GM03348 (cell line): ENCODE results near the gene TMSB4X.
"Not testable (repeated sequence)": the region's sequence is repeated elsewhere in the genome, so short reads cannot be mapped to it uniquely, and the experiment has no call there.

ENCODE experiments used
- DNase-seq: peaks from one replicate; pipeline ENCODE4 v3.0.0; 2012; ENCODE audit warnings: low spot score

The TMSB4X gene

DNA sequence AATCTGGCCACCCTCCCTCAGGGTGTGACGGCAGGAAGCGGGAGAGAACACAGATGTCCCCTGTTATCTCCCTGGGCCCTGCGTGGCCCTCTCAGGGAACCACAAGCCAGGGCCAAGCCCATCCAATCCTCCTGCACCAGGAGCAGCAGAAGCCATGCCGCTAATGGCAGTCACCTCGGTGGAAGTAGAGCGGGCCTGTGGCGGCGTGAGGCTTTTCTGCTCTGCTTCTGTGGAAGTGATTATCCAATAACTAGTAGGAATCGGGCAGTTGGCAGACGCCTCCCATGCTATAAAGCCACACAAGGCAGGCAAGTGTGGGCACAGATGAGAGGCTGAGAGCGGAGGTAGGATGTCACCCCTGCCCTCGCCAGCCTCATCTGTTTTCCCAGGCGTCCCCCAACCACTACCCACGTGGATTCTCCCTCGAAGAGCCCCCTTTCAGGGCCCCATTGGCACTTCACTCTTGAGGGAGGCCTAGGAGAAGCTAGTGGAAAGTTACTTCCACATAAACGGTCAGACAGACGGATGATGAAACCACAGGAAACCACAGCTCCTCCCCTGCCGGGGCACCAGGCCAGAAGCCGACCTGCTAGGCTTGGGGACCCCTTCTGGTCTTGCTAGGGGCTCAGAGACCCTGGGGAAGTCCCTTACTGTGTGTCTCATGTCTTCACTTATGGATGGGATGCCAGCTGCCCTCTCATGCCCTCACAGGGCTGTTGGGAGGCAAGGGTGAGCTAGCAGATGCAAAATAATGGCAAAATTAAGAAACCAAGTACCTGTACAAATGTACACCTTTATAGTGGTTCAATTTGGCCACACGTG, 18.8 kb upstream of the TMSB4X start:
- DNase-seq, result peak; percentile 71

DNA sequence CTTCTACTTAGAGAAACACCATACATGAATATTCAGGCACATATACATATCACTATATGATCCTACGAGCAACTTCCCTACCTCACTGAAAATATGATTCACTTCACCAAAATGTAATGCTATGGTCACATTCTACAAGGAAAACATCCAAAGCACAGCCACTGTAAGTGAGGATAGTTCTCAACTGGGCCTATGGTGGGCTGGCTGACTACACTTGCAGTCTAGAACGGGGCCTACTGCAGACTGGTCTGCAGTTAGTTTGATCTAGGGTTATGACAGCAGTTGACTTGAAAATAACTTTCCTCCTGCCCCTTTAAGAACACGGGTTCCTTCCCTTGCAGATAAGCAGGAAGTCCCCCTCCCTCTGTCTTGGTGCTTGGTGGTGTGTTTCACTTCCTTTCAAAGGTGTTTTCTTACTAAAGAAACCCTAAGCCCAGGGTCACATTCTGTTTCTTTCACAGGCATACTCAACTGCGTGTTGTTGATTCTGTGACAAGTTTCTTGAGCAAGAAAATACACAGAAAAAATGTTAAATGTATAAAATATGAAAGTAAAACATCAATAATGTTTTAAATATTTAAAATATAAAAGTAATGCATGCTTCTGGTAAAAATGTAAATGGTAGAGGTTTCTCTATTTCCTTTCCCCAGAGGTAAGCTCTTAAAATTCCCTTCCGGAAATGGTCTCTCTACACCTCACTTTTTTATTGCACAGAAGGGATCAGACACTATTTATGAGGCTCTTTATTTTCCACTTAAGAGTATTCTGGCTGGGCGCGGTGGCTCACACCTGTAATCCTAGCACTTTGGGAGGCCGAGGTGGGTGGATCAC, 18.0 kb upstream of the TMSB4X start:
- no peak for DNase-seq

DNA sequence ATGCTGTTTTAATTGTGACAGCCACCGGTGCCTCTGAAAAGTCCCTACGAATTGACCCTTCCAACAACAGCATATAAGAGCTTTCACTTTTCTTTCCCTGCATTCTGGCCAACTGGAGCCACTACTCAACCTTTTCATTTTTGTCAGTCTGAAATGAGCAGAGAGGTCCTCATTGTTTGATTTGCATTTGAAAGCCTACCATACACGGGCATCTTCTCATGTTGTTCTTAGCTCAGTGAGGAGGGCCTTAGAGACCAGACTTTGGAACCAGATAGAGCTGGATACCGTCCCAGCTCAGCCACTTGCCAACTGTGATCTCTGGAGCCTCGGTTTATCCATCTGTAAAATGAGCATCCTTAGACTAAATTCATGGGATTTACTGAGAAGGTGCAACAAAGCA, 16.9 kb upstream of the TMSB4X start:
- DNase-seq, result no peak

DNA sequence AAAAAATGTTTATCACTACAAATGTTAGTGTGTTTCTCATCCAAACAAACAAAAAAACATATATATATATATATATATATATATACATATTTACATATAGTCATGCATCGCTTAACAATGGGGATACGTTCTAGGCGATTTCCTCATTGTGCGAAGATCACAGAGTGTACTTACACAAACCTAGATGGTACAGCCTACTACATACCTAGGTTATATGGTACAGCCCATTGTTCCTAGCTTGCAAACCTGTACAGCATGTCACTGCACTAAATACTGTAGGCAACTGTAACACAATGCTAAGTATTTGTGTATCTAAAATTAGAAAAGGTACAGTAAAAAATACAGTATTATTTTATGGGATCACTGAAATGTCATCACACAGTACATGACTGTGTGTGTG, 16.4 kb upstream of the TMSB4X start:
- DNase-seq, result no peak

DNA sequence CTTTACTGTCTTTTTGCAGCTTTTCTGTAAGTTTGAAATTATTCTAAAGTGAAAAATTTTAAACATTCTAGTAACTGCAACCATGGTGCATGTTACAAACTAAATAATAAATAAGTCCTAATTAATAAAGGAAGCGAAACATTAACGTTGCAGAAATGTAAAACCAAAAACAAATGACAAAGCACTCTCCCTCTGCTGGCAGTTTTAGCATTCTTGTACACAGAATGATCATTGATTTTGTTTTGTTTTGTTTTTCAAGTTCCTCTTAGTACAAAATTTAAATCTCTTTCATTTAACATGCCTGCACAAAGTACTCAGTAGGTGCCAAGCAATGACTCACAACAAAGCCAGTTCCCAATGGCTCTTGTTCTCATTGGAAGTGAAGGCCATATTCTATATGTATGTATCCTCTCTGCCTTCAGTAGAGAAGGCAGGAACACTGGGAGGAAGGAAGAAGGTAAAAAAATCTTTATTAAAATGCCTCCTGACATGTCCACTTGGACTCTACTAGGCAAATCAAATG, 13.7 kb upstream of the TMSB4X start:
- no peak for DNase-seq

DNA sequence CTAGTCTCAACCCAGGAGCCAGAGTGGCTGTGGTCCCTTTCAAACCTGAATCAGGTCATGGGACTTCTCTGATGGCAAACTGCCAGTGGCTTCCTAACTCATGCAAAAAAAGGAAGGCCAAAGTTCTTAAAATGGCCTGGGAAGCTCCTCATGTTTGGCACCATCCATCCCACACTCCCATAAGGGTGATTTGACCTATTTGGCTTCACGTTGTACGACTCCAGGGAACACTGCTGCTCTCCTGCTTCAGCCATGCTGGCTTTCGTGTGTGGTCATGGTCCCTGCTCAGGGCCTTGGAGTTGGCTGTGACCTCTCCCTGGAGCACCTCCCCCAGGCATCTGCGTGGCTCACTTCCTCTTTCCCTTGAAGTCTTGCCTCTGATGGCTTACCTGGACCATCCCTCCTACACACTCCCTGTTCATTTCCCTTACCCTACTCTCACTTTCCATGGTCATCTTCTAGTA, 12.8 kb upstream of the TMSB4X start:
- DNase-seq, result no peak

DNA sequence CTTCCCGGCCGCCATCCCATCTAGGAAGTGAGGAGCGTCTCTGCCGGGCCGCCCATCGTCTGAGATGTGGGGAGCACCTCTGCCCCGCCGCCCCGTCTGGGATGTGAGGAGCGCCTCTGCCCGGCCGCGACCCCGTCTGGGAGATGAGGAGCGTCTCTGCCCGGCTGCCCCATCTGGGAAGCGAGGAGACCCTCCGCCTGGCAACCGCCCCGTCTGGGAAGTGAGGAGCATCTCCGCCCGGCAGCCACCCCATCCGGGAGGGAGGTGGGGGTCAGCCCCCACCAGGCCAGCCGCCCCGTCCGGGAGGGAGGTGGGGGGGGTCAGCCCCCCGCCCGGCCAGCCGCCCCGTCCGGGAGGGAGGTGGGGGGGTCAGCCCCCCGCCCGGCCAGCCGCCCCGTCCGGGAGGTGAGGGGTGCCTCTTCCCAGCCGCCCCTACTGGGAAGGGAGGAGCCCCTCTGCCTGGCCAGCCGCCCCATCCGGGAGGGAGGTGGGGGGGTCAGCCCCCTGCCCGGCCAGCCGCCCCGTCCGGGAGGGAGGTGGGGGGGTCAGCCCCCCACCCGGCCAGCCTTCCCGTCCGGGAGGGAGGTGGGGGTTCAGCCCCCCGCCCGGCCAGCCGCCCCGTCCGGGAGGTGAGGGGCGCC, 11.6 kb upstream of the TMSB4X start:
- not testable (repeated sequence) for DNase-seq

DNA sequence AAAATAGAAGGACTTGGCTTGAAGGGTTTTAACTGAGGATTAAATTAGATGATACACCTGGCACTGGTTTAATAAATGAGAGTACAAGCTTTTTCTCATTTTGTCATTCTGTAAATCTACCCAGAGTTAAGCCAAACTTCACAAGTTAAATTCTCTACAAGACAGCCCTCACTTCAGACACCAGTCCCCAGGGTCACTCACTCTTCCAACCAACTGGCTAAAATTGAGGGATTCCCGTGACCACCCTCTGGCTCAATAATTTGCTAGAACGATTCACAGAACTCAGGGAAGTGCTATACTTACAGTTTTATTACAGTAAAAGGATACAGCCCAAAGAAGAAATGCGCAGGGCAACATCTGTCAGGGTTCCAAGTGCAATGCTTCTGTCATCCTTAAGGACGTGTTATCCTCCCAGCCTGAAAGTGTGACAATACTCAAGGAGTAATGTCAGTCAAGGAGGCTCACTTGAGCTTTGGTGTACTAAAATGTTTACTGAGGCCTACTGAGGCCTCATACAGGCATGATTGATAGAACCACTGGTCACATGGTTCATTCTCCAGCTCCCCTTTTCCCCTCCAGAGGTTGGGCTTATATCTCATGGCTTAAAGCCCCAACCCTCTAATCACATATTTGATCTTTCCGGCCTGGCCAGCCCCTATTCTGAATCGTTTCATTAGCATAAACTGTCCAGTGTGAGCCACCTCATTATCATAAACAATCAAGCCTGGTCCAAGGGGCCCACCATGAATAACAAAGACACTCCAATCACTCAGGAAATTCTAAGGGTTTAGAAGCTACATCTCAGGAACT, 9.6 kb upstream of the TMSB4X start:
- no peak for DNase-seq

DNA sequence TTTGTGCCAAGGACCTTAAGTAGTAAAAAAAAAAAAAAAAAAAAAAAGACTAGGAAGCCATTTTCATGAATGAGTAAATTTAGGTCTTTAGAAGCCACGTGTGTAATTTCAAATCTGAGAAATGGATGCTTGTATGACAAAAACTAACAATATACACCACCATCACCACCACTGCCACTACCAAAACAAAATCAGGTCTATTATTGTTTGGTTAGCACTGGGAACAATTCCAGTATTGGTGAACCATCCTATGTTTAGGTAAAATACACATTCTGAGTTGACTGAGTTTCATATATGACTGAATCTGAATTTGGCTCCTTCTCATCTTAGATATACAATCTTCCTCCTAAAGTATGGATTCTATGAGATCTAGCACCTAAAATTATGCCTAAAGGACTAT, 8.8 kb upstream of the TMSB4X start:
- no peak for DNase-seq

DNA sequence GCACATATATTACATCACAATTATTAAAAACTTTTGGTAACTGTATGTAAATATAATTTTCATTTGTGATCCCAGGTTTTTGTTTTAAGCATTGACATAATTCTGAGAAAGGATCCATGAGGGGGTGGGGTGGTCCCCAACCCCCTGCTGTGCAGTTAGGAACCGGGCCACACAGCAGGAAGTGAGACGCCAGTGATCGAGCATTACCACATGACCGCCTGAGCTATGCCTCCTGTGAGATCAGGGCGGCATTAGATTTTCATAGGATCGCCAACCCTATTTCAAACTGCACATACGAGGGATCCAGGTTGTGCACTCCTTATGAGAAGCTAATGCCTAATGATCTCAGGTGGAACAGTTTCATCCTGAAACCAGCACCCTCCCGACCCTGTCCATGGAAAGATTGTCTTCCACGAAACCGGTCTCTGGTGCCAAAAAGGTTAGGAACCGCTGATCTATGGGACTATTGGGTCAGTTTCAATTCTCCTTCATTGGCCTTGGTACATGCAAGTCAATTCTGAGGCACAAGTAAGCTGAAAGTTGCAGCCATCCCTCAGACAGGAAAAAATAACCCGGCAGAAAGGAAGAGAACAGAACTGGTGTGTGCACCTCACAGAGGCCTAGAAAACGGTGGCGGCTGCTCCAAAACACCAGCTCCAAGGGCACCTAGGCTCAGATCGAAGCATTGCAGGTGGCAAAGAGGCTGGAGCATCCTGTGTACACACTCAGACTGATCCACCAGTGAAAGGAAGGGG, 7.0 kb upstream of the TMSB4X start:
- no peak for DNase-seq

DNA sequence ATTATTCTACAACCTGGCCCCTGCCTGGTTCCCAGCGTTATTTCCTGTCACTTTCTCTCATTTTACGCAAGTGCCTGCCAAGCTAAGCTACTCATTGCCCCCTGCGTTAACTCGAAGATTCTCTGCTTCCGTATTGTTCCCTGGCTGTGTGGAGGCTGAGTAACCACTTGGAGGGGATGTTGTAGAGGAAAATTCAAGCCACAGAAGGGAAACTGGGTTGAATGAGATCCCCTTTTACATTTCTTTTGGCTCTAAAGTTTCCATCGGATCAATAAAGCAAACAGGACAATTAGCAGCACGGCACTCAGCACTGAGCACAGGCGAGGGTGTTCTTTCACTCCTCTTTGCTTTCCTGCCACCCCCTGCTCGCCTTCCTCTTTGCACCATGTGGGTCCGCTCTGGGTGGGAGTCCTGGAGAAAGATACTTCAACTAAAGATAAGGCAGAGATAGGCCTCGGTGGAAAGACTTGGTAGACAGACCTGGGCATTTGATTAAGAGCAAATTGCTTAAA, 4.2 kb upstream of the TMSB4X start:
- peak; percentile 45 for DNase-seq

DNA sequence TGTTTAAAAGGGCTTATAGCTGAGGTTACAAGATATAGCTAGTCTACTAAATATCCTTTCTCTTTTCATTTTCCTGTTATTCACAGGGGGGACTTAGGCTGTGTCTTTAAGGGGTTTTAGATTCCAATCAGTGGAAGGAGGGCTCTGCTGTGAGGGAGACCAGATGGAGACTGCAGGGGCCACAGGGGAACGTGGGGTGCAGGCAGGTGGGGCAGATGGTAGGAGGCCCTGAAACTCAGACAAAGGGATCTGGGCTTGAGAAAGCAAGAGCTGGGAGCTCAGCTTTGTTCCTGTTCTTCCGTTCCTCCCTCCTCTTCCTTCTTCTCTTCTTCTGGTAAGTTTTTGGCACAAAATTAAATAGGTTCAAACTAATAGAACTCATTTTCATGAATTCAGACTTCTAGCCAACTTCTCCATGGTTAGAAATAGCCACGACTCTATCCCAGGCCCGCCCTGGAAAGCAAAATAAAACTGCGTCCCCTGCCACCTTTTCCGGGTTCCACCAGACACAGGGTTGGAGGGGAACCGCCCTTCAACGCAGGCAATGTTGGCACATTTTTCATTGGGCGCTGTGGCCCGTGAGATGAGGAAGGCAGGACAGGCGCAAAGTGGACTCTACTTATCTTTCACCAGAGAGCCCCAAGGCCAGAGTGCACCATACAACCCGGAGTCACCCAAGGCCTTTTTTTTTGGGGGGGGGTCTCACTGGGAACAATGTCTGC, 3.5 kb upstream of the TMSB4X start:
- no peak for DNase-seq

DNA sequence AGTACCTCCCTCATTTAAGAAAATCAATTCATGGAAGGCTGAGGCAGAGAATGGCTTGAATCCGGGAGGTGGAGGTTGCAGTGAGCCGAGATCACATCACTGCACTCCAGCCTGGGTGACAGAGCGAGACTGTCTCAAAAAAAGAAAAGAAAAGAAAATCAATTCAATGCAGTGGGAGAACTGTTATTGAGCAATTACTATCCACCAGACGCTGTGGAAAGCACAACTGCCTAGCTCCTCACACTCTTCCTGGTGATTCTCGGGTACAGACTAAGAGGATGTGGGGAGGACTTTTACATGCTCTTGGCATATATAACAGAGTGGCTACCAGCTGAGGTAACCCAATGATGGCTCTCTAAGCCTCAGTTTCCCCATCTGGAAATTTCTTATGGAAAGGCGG, 2.7 kb upstream of the TMSB4X start:
- DNase-seq, result no peak

DNA sequence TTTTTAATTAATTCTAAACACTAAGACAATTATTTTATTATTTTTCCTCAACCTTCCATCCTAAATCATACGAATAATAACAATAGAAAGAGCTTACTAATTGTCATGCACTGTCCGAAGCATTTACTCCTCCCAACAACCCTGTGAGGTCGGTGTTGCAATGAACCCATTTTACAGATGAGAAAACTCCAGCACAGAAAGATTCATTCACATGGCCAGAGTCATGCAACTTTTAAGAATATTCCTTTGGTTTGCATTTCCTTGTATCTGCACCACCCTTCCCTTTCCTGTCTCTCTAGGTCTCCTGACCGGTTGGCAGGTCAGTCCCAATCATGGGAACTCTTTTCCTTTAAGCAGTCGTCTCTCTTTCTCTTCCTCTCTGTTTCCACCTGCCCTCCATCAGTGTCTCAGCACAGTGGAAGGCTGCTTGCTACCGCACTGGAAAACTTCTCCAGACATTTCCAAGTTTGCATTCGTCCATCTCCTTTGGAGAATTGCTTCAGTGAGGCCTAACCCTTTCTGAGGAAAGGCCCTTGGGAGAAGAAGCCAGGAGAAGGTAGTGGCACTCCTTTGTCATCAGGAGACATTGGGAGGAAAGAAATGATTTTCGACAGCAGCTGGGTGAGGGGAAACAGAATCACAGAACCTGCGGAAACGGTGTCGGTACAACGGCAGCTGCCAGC, 1.9 kb upstream of the TMSB4X start:
- DNase-seq, result no peak

DNA sequence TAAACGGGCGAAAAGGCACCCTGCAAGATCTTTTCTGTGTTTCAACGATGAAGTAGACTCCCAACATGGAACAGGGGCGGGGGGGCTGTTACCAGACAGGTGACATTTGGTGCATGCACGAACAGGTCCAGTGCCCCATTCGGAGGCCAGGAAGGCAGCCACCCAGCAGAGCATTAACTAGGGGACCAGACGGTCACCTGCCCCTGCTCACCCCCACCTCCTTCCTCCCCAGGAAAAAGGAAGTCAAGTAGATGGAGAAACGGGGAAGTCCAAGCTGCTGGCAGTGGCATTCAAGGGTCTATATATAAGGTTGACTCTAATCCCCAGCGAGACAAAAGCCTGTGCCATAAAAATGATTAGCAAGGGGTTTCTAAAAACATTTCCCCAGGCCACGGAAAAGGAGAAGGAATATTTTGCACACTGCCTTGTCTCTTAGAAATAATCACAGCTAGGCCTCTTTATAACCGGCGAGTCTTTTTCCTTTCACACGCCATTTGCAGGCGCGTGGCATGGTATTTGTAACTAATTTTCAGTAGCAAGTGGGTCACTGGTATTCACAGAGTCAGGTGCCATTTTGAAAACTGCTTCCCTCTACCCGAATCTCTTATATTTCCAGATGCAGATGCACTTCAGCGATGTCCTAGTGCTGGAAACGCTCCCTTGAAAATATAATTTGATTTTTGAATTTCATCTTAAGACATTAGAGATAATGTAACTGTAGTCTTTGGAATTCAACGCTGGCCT, 1.2 kb upstream of the TMSB4X start:
- DNase-seq, result no peak

DNA sequence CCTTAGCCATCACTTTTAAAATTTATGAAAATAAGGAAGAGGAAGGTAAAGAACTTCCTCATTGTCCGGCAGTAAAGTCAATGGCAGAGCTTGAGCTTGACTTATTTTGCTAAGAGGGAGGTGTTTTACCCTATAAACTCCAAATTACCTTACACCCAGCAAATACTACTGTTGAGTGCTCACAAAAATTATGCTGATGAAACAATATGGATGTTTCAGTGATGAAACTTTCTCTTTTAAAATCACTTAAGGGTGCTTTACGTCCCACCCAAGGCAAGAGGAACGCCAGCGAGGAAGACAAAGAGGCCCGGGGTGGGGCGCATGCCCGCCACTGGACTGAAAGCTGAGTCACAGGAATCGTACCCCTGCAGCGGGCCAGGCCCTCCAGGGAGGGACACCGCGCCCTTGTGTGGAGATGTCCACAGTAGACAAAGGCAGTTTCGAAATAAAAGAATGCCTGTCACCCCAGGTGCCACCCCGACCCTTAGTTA, 560 bp upstream of the TMSB4X start:
- DNase-seq, result peak; percentile 80

DNA sequence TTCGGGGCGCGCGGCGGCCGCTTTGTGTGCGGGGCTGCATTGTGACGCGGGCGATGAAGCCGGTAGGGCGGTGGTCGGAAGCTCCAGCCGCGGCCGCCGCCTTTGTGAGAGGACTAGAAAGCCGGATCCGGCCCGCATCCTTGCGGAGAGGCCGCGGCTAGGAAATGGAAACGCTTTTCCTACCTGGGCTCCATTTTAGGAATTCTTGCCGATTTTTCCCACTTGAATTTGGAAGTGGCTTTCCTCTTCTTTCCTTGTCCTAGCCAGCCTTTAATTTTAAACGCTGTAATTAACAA, 708 bp downstream of the TMSB4X start:
- DNase-seq, result no peak

DNA sequence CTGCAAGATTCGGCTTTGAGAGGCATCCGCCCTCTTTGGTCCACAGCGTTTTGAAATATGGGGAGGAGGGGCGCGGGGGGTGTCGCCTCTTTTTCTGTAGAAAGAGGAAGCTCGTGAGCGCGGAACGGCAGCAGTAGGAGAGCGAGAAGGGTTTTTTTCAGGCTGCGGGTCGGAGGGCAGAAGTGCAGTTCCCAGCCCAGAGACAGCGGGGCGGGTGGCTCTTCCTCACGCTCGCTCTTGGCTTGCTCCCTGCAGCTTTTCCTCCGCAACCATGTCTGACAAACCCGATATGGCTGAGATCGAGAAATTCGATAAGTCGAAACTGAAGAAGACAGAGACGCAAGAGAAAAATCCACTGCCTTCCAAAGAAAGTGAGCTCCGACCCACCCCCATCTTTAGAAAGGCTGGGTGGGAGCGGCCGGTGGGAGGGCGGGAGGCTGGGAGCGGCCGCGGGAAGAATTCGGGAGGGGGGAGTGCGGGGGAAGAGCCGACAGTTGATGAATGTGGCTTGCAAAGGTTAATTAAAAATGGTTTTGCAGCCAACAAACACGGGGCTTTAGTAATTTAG, 1.2 kb downstream of the TMSB4X start:
- DNase-seq, result peak; percentile 61
